Left lung (tissue), 10 donors: ENCODE data around the gene SGSH. TPM values are rescaled to one million over a fixed set of nuclear protein-coding genes. Genes with fewer than 3 reads are reported as not detected.

Experiments used
- ATAC-seq: fragments of 200-7000 bp; cut with Tn5 transposase; one replicate; pipeline ENCODE4 v1.9.1; 2020; ENCODE audit warnings: moderate library complexity
- DNase-seq, 4 donors: peaks; one replicate each; pipeline ENCODE4 v3.0.0-alpha.2; 2013 to 2020
- H3K27ac ChIP-seq, 2 donors: fragments of 200-600 bp; sonication (generic) in 1 of 2; one replicate each; pipeline versions ENCODE4 v1.5.0 to v1.8.0; 2020 to 2021
- H3K27me3 ChIP-seq, 2 donors: fragments of 200-600 bp; sonication (generic) in 1 of 2; one replicate each; pipeline versions ENCODE4 v1.5.0 to v1.8.0; 2020 to 2021
- H3K36me3 ChIP-seq, 2 donors: fragments of 200-600 bp; sonication (generic) in 1 of 2; one replicate each; pipeline versions ENCODE4 v1.5.0 to v1.8.0; 2020 to 2021
- H3K4me1 ChIP-seq, 2 donors: fragments of 200-600 bp; one replicate each; pipeline ENCODE4 v1.8.0; 2021
- H3K4me3 ChIP-seq, 2 donors: fragments of 200-600 bp; sonication (generic) in 1 of 2; one replicate each; pipeline versions ENCODE4 v1.5.0 to v1.8.0; 2020 to 2021; ENCODE audit warnings: mild to moderate bottlenecking in 1 of 2
- H3K9me3 ChIP-seq, 2 donors: fragments of 200-600 bp; sonication (generic) in 1 of 2; one replicate each; pipeline versions ENCODE4 v1.5.0 to v1.8.0; 2020 to 2021
- intact Hi-C, 2 donors: fragments of 100-400 bp; cut with DNase I; formaldehyde crosslinking; loops; one replicate each; pipeline versions ENCODE4 v1.11.2 to v1.14.2; 2022
- polyA plus RNA-seq, 6 donors: library from polyadenylated mRNA; unstranded; fragments of 120-200 nt; gene quantifications; one replicate each; pipeline ENCODE4 v1.2.1, GENCODE V29; 2013; ENCODE audit not compliant: insufficient read length in 6 of 6
- total RNA-seq, 2 donors: library from RNA; stranded (reverse); fragmentation: NEBNext Ultra II Directional; extraction: Animal tissue kit (Norgen Biotek cat#: 25700); gene quantifications; one replicate each; pipeline ENCODE4 v1.2.1, GENCODE V29; 2021
- TF ChIP-seq, protein P1 (sequence below), 2 donors: fragments of 200-600 bp; sonication (generic) in 1 of 2; IDR thresholded peaks; one replicate each; pipeline versions ENCODE4 v1.5.0 to v1.8.0; 2021; ENCODE audit warnings: antibody characterized with exemption in 2 of 2
- donor health status: DM: no; HTN: yes; CAD: no.
- donor health status: DM: no; HTN: no; CAD: no.

SGSH gene
- total and polyA plus RNA-seq, 8 donors, result 40.8 to 83.8 (median 47.1) TPM

DNA sequence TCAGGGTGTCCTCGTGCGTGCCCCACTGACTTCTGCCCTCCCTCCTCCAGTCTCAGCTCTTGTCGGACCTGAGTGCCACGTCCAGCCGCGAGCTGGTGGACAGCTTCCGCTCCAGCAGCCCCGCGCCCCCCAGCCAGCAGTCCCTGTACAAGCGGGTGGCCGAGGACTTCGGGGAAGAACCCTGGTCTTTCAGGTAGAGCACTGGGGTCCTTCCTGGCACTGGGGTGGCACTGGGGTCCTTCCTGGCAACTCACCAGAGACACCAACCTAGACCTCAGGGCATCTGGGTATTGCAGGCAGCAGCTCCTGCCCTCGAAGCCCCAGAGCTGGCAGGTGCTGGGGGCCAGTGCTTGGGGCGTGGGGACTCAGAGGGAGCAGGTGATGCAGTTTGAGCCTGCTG is 25.0 kb downstream of the SGSH start:
- Histone ChIP-seq H3K36me3 (no peaks in the 10 kb centered on the region), H3K4me3 (no peak overlapping the region), H3K27ac (no peak overlapping the region), H3K4me1 (peaks cover 4 to 8% of the 10 kb centered on the region in 2 donors), H3K27me3 (peaks cover 0 to 4% of the 10 kb centered on the region in 2 donors), H3K9me3 (no peaks in the 10 kb centered on the region)
- TF ChIP-seq, protein P1, sequence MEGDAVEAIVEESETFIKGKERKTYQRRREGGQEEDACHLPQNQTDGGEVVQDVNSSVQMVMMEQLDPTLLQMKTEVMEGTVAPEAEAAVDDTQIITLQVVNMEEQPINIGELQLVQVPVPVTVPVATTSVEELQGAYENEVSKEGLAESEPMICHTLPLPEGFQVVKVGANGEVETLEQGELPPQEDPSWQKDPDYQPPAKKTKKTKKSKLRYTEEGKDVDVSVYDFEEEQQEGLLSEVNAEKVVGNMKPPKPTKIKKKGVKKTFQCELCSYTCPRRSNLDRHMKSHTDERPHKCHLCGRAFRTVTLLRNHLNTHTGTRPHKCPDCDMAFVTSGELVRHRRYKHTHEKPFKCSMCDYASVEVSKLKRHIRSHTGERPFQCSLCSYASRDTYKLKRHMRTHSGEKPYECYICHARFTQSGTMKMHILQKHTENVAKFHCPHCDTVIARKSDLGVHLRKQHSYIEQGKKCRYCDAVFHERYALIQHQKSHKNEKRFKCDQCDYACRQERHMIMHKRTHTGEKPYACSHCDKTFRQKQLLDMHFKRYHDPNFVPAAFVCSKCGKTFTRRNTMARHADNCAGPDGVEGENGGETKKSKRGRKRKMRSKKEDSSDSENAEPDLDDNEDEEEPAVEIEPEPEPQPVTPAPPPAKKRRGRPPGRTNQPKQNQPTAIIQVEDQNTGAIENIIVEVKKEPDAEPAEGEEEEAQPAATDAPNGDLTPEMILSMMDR (IDR thresholded peaks at IDR 0.05), result no peak
- ATAC-seq (no peak), DNase-seq (no peak)
- intact Hi-C loops, result no loop called here

GRCh38 chr17:80191865-80192661 is 28.1 kb downstream of the SGSH start:
- ATAC-seq (no peak), DNase-seq (peak in 1 of 4 donors; percentile 19)
- H3K27ac ChIP-seq, result peak overlapping the region in 1 of 2 donors; percentile 13
- H3K4me3 ChIP-seq, result no peak overlapping the region
- peaks cover 0 to 4% of the 10 kb centered on the region in 2 donors for H3K27me3 ChIP-seq
- no peaks in the 10 kb centered on the region for H3K36me3 ChIP-seq
- intact Hi-C loops, result no loop called here
- TF ChIP-seq, protein P1 (IDR thresholded peaks at IDR 0.05), result no peak
- H3K9me3 ChIP-seq, result no peaks in the 10 kb centered on the region
- H3K4me1 ChIP-seq, result peaks cover 4 to 19% of the 10 kb centered on the region in 2 donors

DNA sequence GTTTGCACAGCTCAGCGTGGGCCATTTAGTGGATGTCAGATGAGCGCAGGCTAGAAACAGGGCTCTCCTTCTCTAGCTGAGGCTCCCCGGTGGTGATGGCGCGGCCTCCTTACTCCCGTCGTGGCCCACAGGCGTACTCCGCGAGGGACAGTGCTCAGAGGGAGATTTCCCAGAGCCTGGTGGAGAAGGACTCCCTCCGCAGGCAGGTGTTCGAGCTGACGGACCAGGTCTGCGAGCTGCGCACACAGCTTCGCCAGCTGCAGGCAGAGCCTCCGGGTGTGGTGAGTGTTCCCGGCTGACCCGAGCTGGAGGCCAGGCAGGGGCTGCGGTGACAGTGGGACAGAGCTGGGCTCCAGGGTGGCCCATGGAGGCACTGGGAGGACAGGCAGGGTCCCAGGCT is 28.9 kb downstream of the SGSH start:
- intact Hi-C loops, result no loop called here
- no peaks in the 10 kb centered on the region for H3K9me3 ChIP-seq
- H3K36me3 ChIP-seq, result no peaks in the 10 kb centered on the region
- H3K4me3 ChIP-seq, result no peak overlapping the region
- peaks cover 0 to 4% of the 10 kb centered on the region in 2 donors for H3K27me3 ChIP-seq
- H3K27ac ChIP-seq, result no peak overlapping the region
- TF ChIP-seq, protein P1 (IDR thresholded peaks at IDR 0.05), result no peak
- peaks cover 4 to 19% of the 10 kb centered on the region in 2 donors for H3K4me1 ChIP-seq
- no peak for DNase-seq
- no peak for ATAC-seq

GRCh38 chr17:80190716-80191115 is 29.4 kb downstream of the SGSH start:
- ATAC-seq, result no peak
- Histone ChIP-seq H3K4me3 (no peak overlapping the region), H3K4me1 (peaks cover 4 to 19% of the 10 kb centered on the region in 2 donors), H3K36me3 (no peaks in the 10 kb centered on the region), H3K27me3 (peaks cover 0 to 4% of the 10 kb centered on the region in 2 donors), H3K27ac (no peak overlapping the region), H3K9me3 (no peaks in the 10 kb centered on the region)
- TF ChIP-seq, protein P1 (IDR thresholded peaks at IDR 0.05), result no peak
- intact Hi-C loops, result no loop called here
- no peak for DNase-seq

- H3K27me3 ChIP-seq, result peaks cover 0 to 4% of the 10 kb centered on the region in 2 donors
- no peaks in the 10 kb centered on the region for H3K9me3 ChIP-seq
- H3K4me1 ChIP-seq, result peaks cover 4 to 19% of the 10 kb centered on the region in 2 donors
- intact Hi-C loops, result no loop called here
- no peaks in the 10 kb centered on the region for H3K36me3 ChIP-seq
- ATAC-seq, result no peak
- no peak overlapping the region for H3K4me3 ChIP-seq
- no peak for DNase-seq
- no peak overlapping the region for H3K27ac ChIP-seq
- TF ChIP-seq, protein P1 (IDR thresholded peaks at IDR 0.05), result no peak
Measured at GRCh38 chr17:80189611-80190010, 30.5 kb downstream of the SGSH start.
